ENCODE measurements around the gene CAPS2. TPM values are rescaled to one million over a fixed set of nuclear protein-coding genes. Genes with fewer than 3 reads are reported as not detected.

CAPS2 gene
- total RNA-seq, 1 experiment from 2014 or later, result 4.3 TPM

- peaks cover 3% of the 10 kb centered on the region in 2 experiments; a peak in 1 of 4 replicates for H3K4me1 Mint-ChIP-seq
- no peak for DNase-seq
- no peak overlapping the region for H3K9ac ChIP-seq (ENCODE audit: extremely low read depth, insufficient read length, low read length)
- H3K4me1 ChIP-seq (ENCODE audit: insufficient read depth, low read length), result no peaks in the 10 kb centered on the region
- H3K27me3 ChIP-seq (ENCODE audit: insufficient read depth, low read length), result no peaks in the 10 kb centered on the region
- no peak overlapping the region for H3K23ac ChIP-seq (ENCODE audit: insufficient read length, low read depth, low read length)
- no peaks in the 10 kb centered on the region for H3K36me3 Mint-ChIP-seq (ENCODE audit: insufficient read depth in 1 of 3, low read depth in 3 of 3)
- no peak overlapping the region for H3T11ph ChIP-seq (ENCODE audit: low read length)
- H3K79me2 ChIP-seq (ENCODE audit: insufficient read depth, low read length), result no peaks in the 10 kb centered on the region
- H2BK5ac ChIP-seq (ENCODE audit: insufficient read length, low read length), result no peak overlapping the region
- TF ChIP-seq, protein P1, sequence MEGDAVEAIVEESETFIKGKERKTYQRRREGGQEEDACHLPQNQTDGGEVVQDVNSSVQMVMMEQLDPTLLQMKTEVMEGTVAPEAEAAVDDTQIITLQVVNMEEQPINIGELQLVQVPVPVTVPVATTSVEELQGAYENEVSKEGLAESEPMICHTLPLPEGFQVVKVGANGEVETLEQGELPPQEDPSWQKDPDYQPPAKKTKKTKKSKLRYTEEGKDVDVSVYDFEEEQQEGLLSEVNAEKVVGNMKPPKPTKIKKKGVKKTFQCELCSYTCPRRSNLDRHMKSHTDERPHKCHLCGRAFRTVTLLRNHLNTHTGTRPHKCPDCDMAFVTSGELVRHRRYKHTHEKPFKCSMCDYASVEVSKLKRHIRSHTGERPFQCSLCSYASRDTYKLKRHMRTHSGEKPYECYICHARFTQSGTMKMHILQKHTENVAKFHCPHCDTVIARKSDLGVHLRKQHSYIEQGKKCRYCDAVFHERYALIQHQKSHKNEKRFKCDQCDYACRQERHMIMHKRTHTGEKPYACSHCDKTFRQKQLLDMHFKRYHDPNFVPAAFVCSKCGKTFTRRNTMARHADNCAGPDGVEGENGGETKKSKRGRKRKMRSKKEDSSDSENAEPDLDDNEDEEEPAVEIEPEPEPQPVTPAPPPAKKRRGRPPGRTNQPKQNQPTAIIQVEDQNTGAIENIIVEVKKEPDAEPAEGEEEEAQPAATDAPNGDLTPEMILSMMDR (conservative IDR thresholded peaks at IDR 0.05), result no peak
- H3K27me3 Mint-ChIP-seq (ENCODE audit: low read depth), result no peaks in the 10 kb centered on the region
- H2BK12ac ChIP-seq (ENCODE audit: insufficient read length, low read depth, low read length), result no peak overlapping the region
- H3K23me2 ChIP-seq (ENCODE audit: insufficient read length, low read depth, low read length, poor library complexity, severe bottlenecking), result no peaks in the 10 kb centered on the region
- H3K14ac ChIP-seq (ENCODE audit: insufficient read depth, low read length), result no peak overlapping the region
- H4K8ac ChIP-seq (replicated peaks; ENCODE audit: insufficient read length, low read depth, low read length), result no peak overlapping the region
- H3K4me3 Mint-ChIP-seq, result no peak overlapping the region
- H3K9me3 Mint-ChIP-seq, result no peaks in the 10 kb centered on the region
- no peak overlapping the region for H4K5ac ChIP-seq (ENCODE audit: insufficient read length, low read depth, low read length)
- H2AK5ac ChIP-seq (ENCODE audit: insufficient read length, low read length), result no peak overlapping the region
- no peak overlapping the region for H3K18ac ChIP-seq (ENCODE audit: insufficient read length, low read depth, low read length)
- no peaks in the 10 kb centered on the region for H4K20me1 ChIP-seq (ENCODE audit: control insufficient read depth, insufficient read depth, insufficient read length)
- H2BK20ac ChIP-seq (ENCODE audit: low read depth, low read length, poor library complexity, severe bottlenecking), result no peak overlapping the region
- no peak overlapping the region for H3K4ac ChIP-seq (ENCODE audit: low read depth, low read length)
- H3K9me3 ChIP-seq (ENCODE audit: control insufficient read depth, low read depth, low read length), result no peaks in the 10 kb centered on the region
- no peak overlapping the region for H2AFZ ChIP-seq (ENCODE audit: low read length)
- no CpG with 5 or more reads among the region's 2 CpGs for WGBS (ENCODE audit: extremely low coverage, insufficient read length, low lambda C conversion rate)
- H3K27ac Mint-ChIP-seq, result no peak overlapping the region
- H3K79me1 ChIP-seq (ENCODE audit: insufficient read depth, low read depth, low read length, poor library complexity, severe bottlenecking), result no peaks in the 10 kb centered on the region
- H3K27ac ChIP-seq (ENCODE audit: insufficient read length, low read depth, low read length), result no peak overlapping the region
- H2BK15ac ChIP-seq (ENCODE audit: low read depth, low read length), result no peak overlapping the region
- H4K91ac ChIP-seq (ENCODE audit: insufficient read length, low read depth, low read length), result no peak overlapping the region
- no peak overlapping the region for H3K4me2 ChIP-seq (ENCODE audit: insufficient read depth, insufficient read length, low read length)
- H2BK120ac ChIP-seq (ENCODE audit: low read depth, low read length, poor library complexity, severe bottlenecking), result no peak overlapping the region
- H3K56ac ChIP-seq (ENCODE audit: insufficient read length, low read depth, low read length), result no peak overlapping the region
These were observed 54.4 kb downstream of the CAPS2 start for GRCh38 chr12:75275702-75276101.
